Bronchial epithelial cell (primary cell): ENCODE results near the gene LONP2. TPM values are rescaled to one million over a fixed set of nuclear protein-coding genes. Genes with fewer than 3 reads are reported as not detected.

Source experiments
- DNase-seq: peaks from one replicate; pipeline ENCODE4 v3.0.0-alpha.2; 2010; ENCODE audit warnings: low read depth
- FAIRE-seq: peaks from 2 replicates; lab custom pipeline; 2011; peaks lifted over from hg19 to GRCh38; lab: Jason Lieb, UNC
- H3K27me3 ChIP-seq: 2 replicates; pipeline ENCODE4 v1.5.1; 2011; ENCODE audit warnings: low read length; ENCODE audit not compliant: control insufficient read depth, insufficient read depth
- H3K36me3 ChIP-seq: 2 replicates; pipeline ENCODE4 v1.5.1; 2011; ENCODE audit warnings: low read length; ENCODE audit not compliant: control insufficient read depth, insufficient read depth
- H3K4me3 ChIP-seq: 2 replicates; pipeline ENCODE4 v1.5.1; 2011; ENCODE audit warnings: mild to moderate bottlenecking, low read depth, low read length, control low read depth
- CTCF ChIP-seq: IDR thresholded peaks from 2 replicates; pipeline ENCODE4 v1.5.1; 2011; ENCODE audit warnings: mild to moderate bottlenecking, moderate library complexity, low read length, control low read depth, inconsistent platforms; ENCODE audit not compliant: insufficient read depth, severe bottlenecking
- total RNA-seq: library from RNA; depleted of rRNA; stranded (reverse); fragments of >200 nt; gene quantifications from 2 replicates; pipeline ENCODE4 v1.2.1, GENCODE V29; 2014

The LONP2 gene
- total RNA-seq, 1 donor from 2014 or later, result 41.9 TPM

- no peak for TF ChIP-seq CTCF
- Histone ChIP-seq H3K36me3 (peaks cover 6% of the 10 kb centered on the region), H3K4me3 (no peak overlapping the region), H3K27me3 (no peaks in the 10 kb centered on the region)
- FAIRE-seq (no peak), DNase-seq (peak; percentile 71)
Observed at GRCh38 chr16:48321317-48322036, 77.4 kb downstream of the LONP2 start.

GRCh38 chr16:48323783-48324775, 80.0 kb downstream of the LONP2 start:
- H3K36me3 ChIP-seq, result peaks cover 7% of the 10 kb centered on the region
- DNase-seq, result no peak
- TF ChIP-seq CTCF, result no peak
- no peak for FAIRE-seq
- H3K4me3 ChIP-seq, result no peak overlapping the region
- no peaks in the 10 kb centered on the region for H3K27me3 ChIP-seq

GRCh38 chr16:48326915-48327314, 82.8 kb downstream of the LONP2 start:
- Histone ChIP-seq H3K27me3 (no peaks in the 10 kb centered on the region), H3K4me3 (no peak overlapping the region), H3K36me3 (peaks cover 5% of the 10 kb centered on the region)
- TF ChIP-seq CTCF, result no peak
- no peak for DNase-seq
- no peak for FAIRE-seq

- H3K27me3 ChIP-seq, result no peaks in the 10 kb centered on the region
- no peak overlapping the region for H3K4me3 ChIP-seq
- H3K36me3 ChIP-seq, result peaks cover 5% of the 10 kb centered on the region
- FAIRE-seq (no peak), DNase-seq (no peak)
- no peak for TF ChIP-seq CTCF
Observed at GRCh38 chr16:48329138-48329537, 85.0 kb downstream of the LONP2 start.

GRCh38 chr16:48330189-48330840, 86.2 kb downstream of the LONP2 start:
- Histone ChIP-seq H3K4me3 (no peak overlapping the region), H3K27me3 (no peaks in the 10 kb centered on the region), H3K36me3 (peaks cover 6% of the 10 kb centered on the region)
- FAIRE-seq (no peak), DNase-seq (peak; percentile 43)
- TF ChIP-seq CTCF, result no peak
